ENCODE data around the gene ZRANB1.

- TF ChIP-seq SUZ12 (IDR thresholded peaks at IDR 0.05; ENCODE audit: extremely low read depth, insufficient read depth, insufficient read length) (no peak), ZNF274 (IDR thresholded peaks at IDR 0.05; ENCODE audit: low read depth, low read length) (no peak), YY1 (IDR thresholded peaks at IDR 0.05; ENCODE audit: insufficient read depth, insufficient read length) (no peak)
Measured at GRCh38 chr10:124944982-124945381, 3.1 kb downstream of the ZRANB1 start.

Measured in NT2/D1 (cell line).